HEK293 (cell line): ENCODE results near the gene TRIM65.
A peak's percentile ranks its signal among the peaks of the same experiment; 100 is the strongest.

Source experiments
- ATF2 ChIP-seq: fragments of 450-650 bp; formaldehyde crosslinking; IDR thresholded peaks from 2 replicates; pipeline ENCODE4 v1.5.1; 2016; ENCODE audit warnings: missing biosample characterization, missing genetic modification characterization, low read depth
- CTCF ChIP-seq: fragments of 450-650 bp; formaldehyde crosslinking; IDR thresholded peaks from 2 replicates; pipeline ENCODE4 v1.5.1; 2016; ENCODE audit warnings: missing biosample characterization, missing genetic modification characterization
- KLF9 ChIP-seq: fragments of 450-650 bp; formaldehyde crosslinking; IDR thresholded peaks from 2 replicates; pipeline ENCODE4 v1.5.1; 2016; ENCODE audit warnings: missing biosample characterization, missing genetic modification characterization, low read depth
- MYNN ChIP-seq: fragments of 450-650 bp; formaldehyde crosslinking; IDR thresholded peaks from 2 replicates; pipeline ENCODE4 v1.5.1; 2016; ENCODE audit warnings: missing biosample characterization, missing genetic modification characterization, borderline replicate concordance
- REST ChIP-seq: fragments of 450-650 bp; formaldehyde crosslinking; IDR thresholded peaks from 2 replicates; pipeline ENCODE4 v1.5.1; 2016; ENCODE audit warnings: missing biosample characterization, missing genetic modification characterization
- TCF7L2 ChIP-seq: IDR thresholded peaks from 2 replicates; pipeline ENCODE4 v1.6.1; 2011; ENCODE audit warnings: low read depth, mild to moderate bottlenecking, inconsistent platforms, low read length, moderate library complexity, borderline replicate concordance
- YY1 ChIP-seq: fragments of 450-650 bp; formaldehyde crosslinking; IDR thresholded peaks from 2 replicates; pipeline ENCODE4 v1.5.1; 2018; ENCODE audit warnings: missing biosample characterization, missing genetic modification characterization
- ZNF398 ChIP-seq: fragments of 450-650 bp; formaldehyde crosslinking; IDR thresholded peaks from 2 replicates; pipeline ENCODE4 v1.5.1; 2017; ENCODE audit warnings: missing biosample characterization, missing genetic modification characterization
- ZNF518A ChIP-seq: fragments of 450-650 bp; formaldehyde crosslinking; conservative IDR thresholded peaks from 2 replicates; pipeline ENCODE4 v1.5.1; 2016; ENCODE audit warnings: low read depth, missing biosample characterization, missing genetic modification characterization
- ZNF623 ChIP-seq: fragments of 450-650 bp; formaldehyde crosslinking; IDR thresholded peaks from 2 replicates; pipeline ENCODE4 v1.5.1; 2016; ENCODE audit warnings: missing biosample characterization, missing genetic modification characterization
- ZNF707 ChIP-seq: fragments of 450-650 bp; formaldehyde crosslinking; IDR thresholded peaks from 2 replicates; pipeline ENCODE4 v1.5.1; 2016; ENCODE audit warnings: missing biosample characterization, missing genetic modification characterization

GRCh38 chr17:75855310-75856061 is 41.3 kb downstream of the TRIM65 start, which contains the start of gene WBP2:
- TF ChIP-seq CTCF (tag by site-specific recombination) (peak; percentile 96), YY1 (tag by site-specific recombination) (peak; percentile 30; the same call in 1 of the 2 replicates), TCF7L2 (no peak), ZNF518A (no peak), KLF9 (tag by site-specific recombination) (peak; percentile 49), REST (tag by site-specific recombination) (0 out of 2 replicates have a peak, but pooled peaks have one; percentile 16), ZNF398 (tag by site-specific recombination) (no peak; the same call in 1 of the 2 replicates), ZNF623 (tag by site-specific recombination) (no peak), ATF2 (no peak), MYNN (tag by site-specific recombination) (no peak), ZNF707 (tag by site-specific recombination) (no peak)
